GM12875 (cell line): ENCODE measurements around the gene KRTAP20-2.

ENCODE experiments used
- H3K4me3 ChIP-seq: one replicate; pipeline ENCODE4 v1.5.1; 2011; ENCODE audit warnings: low read depth, low read length, control low read depth
- CTCF ChIP-seq: IDR thresholded peaks from 2 replicates; pipeline ENCODE4 v1.5.1; 2011; ENCODE audit warnings: low read depth, mild to moderate bottlenecking, control low read depth, inconsistent platforms, low read length, moderate library complexity, borderline replicate concordance; ENCODE audit not compliant: insufficient read depth

The KRTAP20-2 gene

GRCh38 chr21:30613836-30614235 is 21.2 kb upstream of the KRTAP20-2 start, which contains the start of gene KRTAP6-1:
TSS of gene KRTAP6-1 (minus strand) at chr21:30613930. CDS start at chr21:30613904, 26 bp downstream.
- no peak within 1 kb of the TSS for H3K4me3 ChIP-seq
- no peak for TF ChIP-seq CTCF

DNA sequence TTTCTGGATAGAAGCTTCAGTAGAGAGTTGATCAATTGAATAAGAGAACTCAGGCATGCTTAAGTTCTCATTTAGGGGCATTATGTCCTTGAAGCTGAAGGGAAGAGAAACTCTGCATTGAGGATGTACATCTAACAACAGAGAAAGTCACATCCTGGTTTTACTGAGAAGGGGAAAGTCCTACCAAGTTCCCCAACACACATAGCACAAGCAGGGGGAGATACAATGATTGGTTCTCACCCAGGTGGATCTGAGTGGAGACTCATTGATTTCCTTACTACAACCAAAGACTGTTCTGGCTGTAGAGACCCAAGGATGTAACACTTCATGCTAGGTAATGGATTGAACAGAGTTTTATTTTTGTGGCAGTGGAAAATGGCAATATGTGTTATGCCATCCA is 19.8 kb upstream of the KRTAP20-2 start:
- TF ChIP-seq CTCF = no peak
- H3K4me3 ChIP-seq = no peak overlapping the region

- no peak within 1 kb of the TSS for H3K4me3 ChIP-seq
- TF ChIP-seq CTCF = no peak
Measured at GRCh38 chr21:30616125-30616524, 18.9 kb upstream of the KRTAP20-2 start, which contains the start of gene KRTAP20-1. TSS of gene KRTAP20-1 (plus strand) at chr21:30616425. CDS start at chr21:30616455, 30 bp downstream.

GRCh38 chr21:30620080-30620479 is 14.9 kb upstream of the KRTAP20-2 start:
- no peak for TF ChIP-seq CTCF
- H3K4me3 ChIP-seq = no peak overlapping the region

DNA sequence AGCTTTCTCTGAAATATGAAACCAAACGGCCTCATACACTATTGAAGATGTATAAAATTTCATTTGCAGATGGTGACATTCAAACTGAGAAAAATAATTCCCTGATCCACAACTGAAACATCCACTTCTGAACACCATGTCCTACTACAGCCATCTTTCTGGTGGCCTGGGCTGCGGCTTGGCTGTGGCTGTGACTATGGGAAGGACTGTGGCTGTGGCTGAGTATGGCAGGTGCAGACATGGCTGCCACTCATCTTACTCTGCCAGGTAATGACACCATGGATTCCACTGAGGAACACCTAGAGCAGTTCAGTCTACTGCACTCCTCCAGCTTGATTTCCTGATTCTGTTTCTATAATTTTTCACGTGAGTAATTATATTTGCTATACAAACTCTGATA is 14.5 kb upstream of the KRTAP20-2 start, which contains the start of gene KRTAP20-4:
Gene KRTAP20-4 (plus strand): TSS at position 106 of the 400 bp plus-strand sequence.
- no peak within 1 kb of the TSS for H3K4me3 ChIP-seq
- TF ChIP-seq CTCF = no peak

DNA sequence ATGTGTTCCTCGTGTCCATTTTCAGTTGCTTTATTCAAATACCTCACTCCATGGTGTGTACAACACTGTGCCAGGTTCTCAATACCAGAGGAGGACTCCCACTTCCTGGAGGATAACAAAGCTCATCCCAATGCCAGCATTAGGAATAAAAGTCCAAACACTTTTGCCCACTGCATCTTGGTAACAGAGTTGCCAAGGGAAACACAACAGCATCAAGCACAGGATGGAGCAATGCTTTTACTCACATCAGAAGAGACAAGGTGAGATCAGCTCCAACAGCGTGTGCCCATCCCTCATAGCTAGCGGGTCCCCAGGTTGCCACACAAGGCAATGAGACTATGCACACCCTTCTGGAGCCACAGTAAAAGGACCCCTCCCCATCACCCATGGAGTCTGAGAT is 11.6 kb upstream of the KRTAP20-2 start:
- H3K4me3 ChIP-seq = no peak overlapping the region
- no peak for TF ChIP-seq CTCF

DNA sequence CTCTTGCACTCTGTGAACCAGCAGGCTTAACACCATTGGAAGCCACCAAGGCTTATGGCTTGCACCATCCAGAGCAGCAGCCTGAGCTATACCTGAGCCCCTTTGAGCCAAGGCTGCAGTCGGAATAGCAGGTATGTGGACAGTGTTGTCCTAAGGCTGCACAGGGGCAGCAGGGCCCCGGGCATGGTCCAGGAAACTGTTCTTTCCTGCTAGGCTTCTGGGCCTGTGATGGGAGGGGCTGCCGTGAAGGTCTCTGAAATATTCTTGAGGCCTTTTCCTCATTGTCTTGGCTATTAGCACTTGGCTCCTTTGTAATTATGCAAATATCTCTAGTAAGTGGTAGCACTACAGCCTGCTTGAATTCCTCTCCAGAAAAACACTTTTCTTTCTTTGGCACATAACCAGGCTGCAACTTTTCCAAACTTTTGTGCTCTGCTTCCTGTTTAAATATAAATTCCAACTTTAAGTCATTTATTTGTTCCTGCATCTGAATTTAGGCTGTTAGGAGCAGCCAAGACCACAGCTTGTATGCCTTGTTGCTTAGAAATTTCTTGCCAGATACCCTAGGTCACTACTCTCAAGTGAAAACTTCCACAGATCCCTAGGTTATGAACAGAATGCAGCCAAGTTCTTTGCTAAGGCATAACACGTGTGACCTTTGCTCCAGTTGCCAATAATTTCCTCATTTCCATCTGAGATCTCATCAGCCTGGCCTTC is 9.4 kb upstream of the KRTAP20-2 start:
- H3K4me3 ChIP-seq = no peak overlapping the region
- TF ChIP-seq CTCF = no peak
